Measurements from ENCODE around the gene KRTAP10-4.
"Not testable (repeated sequence)": the region's sequence is repeated elsewhere in the genome, so short reads cannot be mapped to it uniquely, and the experiment has no call there.

Gene KRTAP10-4

GRCh38 chr21:44551340-44551961 lies 22.1 kb upstream of the KRTAP10-4 start, which contains the start of gene KRTAP10-2:
Gene KRTAP10-2 (minus strand): TSS chr21:44551505. CDS start chr21:44551458, 47 bp downstream.
- intact Hi-C loops (cut with DNase I): no loop called here
- DNase-seq: peak in 10 of 42 donors; percentile 2 to 21 (median 6)

- DNase-seq: peak in 5 of 42 donors; percentile 2 to 17 (median 11)
- intact Hi-C loops (cut with DNase I): no loop called here
Measured at GRCh38 chr21:44552136-44552535, 21.4 kb upstream of the KRTAP10-4 start.

- intact Hi-C loops (cut with DNase I): no loop called here
- peak in 6 of 42 donors; percentile 3 to 33 (median 10) for DNase-seq
Measured at GRCh38 chr21:44552681-44553080, 20.8 kb upstream of the KRTAP10-4 start.

DNA sequence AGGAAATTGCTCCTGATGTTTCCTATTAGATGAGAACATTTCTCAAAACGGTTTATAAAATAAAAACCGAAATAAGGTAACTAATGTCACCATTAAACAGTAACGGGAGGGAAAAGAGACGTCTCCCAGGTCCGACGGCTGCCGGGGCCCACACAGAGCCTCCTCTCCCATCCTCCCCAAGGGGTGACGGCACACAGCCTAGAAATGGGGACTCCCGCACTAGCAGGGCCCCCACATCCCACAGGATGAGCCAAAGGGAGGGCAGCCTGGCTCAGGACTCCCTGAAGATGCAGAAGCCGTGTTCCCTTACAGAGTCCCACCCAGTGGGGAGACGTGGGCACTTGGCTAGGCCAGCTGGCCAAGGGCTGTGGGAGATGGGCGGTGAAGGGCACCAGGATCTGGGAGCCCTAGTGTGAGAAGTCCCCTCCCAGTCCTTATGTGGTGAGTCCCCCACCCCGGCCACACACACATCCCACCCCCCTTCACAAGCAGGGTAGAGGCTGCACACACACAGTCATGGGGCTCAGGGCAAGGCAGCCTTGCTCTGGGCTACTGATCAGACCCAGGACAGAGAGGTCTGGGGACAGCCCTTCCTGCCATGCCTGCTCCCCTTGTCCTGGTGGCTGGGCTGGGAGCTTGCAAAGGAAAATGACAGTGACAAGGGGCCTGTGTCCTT lies 18.2 kb upstream of the KRTAP10-4 start:
- intact Hi-C loops (cut with DNase I): no loop called here
- DNase-seq: peak in 6 of 42 donors; percentile 1 to 26 (median 9)

GRCh38 chr21:44556879-44557278 lies 16.6 kb upstream of the KRTAP10-4 start:
- DNase-seq: peak in 2 of 42 donors; percentile 9 to 25
- intact Hi-C loops (cut with DNase I): no loop called here

DNA sequence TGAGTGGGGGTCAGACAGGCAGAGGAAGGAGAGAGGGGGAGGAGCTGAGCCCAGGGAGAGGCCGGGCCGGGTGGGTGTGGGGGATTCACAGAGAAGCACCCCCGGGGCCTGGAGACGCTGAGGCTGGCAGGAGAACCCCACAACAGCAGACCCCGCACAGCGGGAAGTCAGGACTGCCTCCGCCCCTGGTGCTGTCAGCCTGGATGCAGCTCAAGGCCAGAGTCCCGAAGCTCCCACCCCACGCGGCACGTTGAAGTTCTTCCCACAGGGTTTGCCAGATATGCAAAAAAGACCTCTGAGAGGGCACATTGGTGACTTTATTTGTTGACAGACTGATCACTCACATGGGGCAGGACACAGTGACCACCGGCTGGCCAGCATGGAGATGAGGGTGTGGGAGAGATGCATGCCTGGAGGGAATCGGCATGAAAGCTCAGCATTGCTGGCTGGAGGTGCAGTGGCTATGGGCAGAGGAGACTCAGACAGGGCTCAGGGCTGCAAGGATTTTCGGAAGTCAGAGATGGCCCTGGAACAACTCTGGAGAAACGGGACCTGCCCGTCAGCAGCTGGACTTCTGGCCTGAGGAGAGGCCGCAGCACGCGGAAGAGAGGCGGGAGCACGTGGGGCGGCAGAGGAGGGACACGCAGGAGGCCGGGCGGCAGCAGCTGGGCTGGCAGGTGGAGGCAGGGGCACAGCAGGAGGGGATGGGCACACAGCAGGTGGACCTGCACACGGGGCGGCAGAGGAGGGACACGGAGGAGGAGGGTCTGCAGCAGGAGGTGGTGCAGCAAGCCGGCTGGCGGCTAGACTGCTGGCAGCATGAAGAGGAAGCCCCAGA lies 15.8 kb upstream of the KRTAP10-4 start:
- intact Hi-C loops (cut with DNase I): no loop called here
- DNase-seq: peak in 4 of 42 donors; percentile 12 to 33 (median 26)

DNA sequence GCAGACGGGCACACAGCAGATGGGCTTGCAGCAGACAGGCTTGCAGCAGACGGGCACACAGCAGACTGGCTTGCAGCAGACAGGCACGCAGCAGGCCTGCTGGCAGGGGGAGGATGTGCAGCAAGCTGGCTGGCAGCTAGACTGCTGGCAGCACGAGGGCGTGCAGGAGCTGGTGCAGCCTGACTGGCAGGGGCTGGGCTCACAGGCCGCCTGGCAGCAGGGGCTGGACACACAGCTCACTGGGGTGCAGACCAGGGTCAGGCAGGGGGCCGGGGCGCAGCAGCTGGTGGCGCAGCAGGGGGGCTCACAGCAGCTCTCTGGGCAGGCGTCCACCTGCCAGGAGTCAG lies 15.2 kb upstream of the KRTAP10-4 start:
- DNase-seq; intact Hi-C loops (cut with DNase I): not testable (repeated sequence)

GRCh38 chr21:44558695-44559094 lies 14.8 kb upstream of the KRTAP10-4 start, which contains the start of gene KRTAP10-3:
Gene KRTAP10-3 (minus strand): TSS chr21:44558795. CDS start chr21:44558715, 80 bp downstream.
- DNase-seq: no peak
- intact Hi-C loops (cut with DNase I): no loop called here

DNA sequence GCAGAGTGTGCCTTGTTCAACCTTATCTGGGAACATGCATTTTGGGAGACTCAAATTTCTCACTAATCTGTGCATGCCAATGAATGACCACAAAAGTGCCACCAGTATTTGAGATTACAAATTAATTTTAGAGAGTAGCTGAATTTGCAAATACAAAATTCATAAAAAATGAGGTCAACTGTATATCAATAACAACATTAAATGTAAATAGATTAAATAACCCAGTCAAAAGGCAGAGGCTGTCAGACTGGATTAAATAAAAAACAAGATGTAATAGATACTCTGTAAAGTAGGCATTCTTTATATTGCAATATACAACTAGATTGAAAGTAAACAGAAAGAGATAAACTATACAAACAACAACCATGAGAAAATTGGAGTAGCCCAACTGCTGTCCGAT lies 9.4 kb upstream of the KRTAP10-4 start:
- intact Hi-C loops (cut with DNase I): no loop called here
- no peak for DNase-seq

GRCh38 chr21:44564886-44565598 lies 8.5 kb upstream of the KRTAP10-4 start:
- DNase-seq: no peak
- intact Hi-C loops (cut with DNase I): no loop called here

- no peak for DNase-seq
- intact Hi-C loops (cut with DNase I): no loop called here
Measured at GRCh38 chr21:44566403-44566802, 7.1 kb upstream of the KRTAP10-4 start.

DNA sequence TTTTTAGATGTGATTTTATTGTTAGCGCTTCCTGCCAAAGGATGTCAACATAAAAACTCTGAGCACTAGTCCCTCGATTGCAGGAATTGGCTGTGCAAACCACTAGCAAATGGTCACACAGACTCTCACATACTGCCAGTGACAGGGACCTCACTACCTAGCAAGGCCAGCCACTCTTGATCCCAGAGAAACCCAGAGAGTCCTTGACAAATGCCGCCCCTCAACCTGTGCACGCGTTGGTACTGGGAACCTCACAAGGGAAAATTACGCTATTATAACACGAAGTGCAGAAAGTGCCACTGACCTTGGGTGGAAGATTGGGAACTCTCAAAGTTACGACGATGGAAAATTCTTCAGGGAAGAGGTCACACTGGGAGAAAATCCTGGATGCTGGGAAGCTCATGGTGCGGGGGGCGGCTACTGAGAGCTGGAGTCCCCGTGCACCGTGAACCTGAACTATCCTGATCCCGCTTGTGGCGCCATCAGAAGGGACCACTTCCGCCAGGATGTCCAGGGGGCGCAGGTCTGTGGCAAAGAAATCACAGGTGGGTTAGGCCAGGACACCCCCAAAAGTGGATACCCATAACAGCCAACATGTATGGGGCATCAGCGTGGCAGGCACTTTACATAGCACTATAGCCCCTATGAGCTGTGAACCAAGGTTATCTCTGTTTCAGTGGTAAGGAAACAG lies 5.9 kb upstream of the KRTAP10-4 start:
- intact Hi-C loops (cut with DNase I): no loop called here
- peak in 2 of 42 donors; percentile 14 to 27 for DNase-seq

DNA sequence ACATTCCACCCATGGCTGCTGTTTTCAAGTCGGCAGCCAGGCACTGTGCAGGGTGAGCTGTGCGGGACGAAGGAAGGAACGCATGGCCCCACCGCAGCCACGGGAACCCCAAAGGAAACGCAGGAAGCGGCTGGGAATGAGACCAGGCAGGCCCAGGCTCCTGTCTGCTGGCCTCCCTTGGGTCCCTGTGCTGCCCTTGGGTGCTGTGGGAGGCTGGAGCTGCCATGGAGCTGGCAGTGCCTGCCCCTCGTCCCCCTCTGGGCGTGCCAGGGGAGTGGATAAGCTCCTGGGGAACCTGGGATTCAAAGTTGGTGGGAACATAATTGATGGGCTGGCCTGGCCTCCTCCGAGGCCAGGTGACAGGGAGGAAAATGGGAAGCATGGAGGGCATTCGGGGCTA lies 5.3 kb upstream of the KRTAP10-4 start:
- peak in 3 of 42 donors; percentile 16 to 30 (median 18) for DNase-seq
- intact Hi-C loops (cut with DNase I): no loop called here

- intact Hi-C loops (cut with DNase I): no loop called here
- peak in 3 of 42 donors; percentile 19 to 31 (median 30) for DNase-seq
Measured at GRCh38 chr21:44568667-44569556, 4.6 kb upstream of the KRTAP10-4 start.

DNA sequence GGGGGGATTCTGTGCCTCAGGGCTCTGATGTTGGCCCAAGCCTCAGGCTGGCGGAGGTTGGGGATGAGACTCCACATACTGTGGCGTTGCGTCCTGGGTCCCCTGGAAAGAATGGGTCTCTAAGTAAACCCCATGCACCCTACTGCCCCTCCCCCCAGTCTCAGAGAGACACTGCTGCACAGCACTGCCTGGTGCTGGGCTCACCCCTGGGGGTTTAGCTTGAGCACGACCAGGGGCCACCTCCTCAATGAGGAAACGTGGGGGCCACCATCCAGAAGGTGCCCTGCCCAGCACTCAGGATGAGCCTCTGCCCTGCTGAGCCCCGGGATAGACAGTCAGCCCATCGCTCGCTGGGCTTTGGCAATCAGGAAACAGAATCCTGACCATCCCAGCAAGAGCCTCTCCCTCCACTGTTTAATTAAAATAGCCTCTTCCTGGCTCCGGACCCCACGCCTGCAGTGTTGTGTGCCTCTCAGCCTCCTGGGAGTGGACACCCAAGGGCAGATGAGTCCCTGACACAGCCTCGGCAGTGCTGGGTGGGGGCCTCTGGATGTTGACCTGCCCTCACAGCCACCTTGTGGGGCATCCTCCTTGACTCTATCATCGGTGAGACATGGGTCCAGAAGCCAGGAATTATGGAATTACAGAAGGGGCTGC lies 3.5 kb upstream of the KRTAP10-4 start:
- intact Hi-C loops (cut with DNase I): no loop called here
- DNase-seq: peak in 3 of 42 donors; percentile 8 to 30 (median 10)

GRCh38 chr21:44571296-44571695 lies 2.2 kb upstream of the KRTAP10-4 start:
- intact Hi-C loops (cut with DNase I): no loop called here
- DNase-seq: peak in 2 of 42 donors; percentile 13 to 17
